Measurements from ENCODE around the gene OXTR. TPM values are rescaled to one million over a fixed set of nuclear protein-coding genes. Genes with fewer than 3 reads are reported as not detected.

OXTR gene
- total and polyA plus RNA-seq, 4 donors = 0.49 to 3.5 (median 1.9) TPM

DNA sequence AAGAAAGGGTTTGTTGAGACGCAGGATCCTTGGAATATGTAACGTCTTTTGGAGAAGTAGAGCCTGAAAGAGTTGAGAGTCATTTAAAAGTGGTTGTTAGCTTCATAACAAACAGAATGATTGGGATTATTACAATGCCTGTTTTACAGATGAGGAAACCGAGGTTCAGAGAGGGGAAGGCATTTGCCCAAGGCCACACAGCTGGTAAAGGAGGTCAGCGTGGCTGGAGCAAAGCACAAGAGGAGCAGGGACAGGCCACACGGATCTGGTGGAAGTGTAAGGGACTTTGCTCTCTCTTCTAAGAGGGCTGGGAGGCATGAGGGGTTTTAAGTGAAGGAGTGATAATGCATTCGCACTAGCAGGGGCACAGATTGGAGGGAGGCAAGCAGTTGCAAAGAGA is 6.2 kb upstream of the OXTR start:
- ATAC-seq (ENCODE audit: insufficient read depth, low FRiP score) (no peak), DNase-seq (no peak)
- peaks cover 0 to 2% (median 0%) of the 10 kb centered on the region in 4 donors for H3K9me3 ChIP-seq (ENCODE audit: control insufficient read depth in 4 of 4, insufficient read depth in 3 of 4, low read length in 3 of 4)
- no peak overlapping the region for H3K4me3 ChIP-seq
- no peak overlapping the region for H3K9ac ChIP-seq (ENCODE audit: insufficient read depth in 1 of 2, low read length in 2 of 2)
- H3K36me3 ChIP-seq (ENCODE audit: control insufficient read depth in 4 of 4, insufficient read depth in 4 of 4, low read length in 4 of 4) = no peaks in the 10 kb centered on the region
- H3K27ac ChIP-seq (ENCODE audit: low read depth in 1 of 2, low read length in 1 of 2) = no peak overlapping the region
- H3K27me3 ChIP-seq (ENCODE audit: control insufficient read depth in 3 of 3, insufficient read depth in 3 of 3, low read length in 2 of 3) = peaks cover 0 to 13% (median 6%) of the 10 kb centered on the region in 3 donors
- TF ChIP-seq, protein P1, sequence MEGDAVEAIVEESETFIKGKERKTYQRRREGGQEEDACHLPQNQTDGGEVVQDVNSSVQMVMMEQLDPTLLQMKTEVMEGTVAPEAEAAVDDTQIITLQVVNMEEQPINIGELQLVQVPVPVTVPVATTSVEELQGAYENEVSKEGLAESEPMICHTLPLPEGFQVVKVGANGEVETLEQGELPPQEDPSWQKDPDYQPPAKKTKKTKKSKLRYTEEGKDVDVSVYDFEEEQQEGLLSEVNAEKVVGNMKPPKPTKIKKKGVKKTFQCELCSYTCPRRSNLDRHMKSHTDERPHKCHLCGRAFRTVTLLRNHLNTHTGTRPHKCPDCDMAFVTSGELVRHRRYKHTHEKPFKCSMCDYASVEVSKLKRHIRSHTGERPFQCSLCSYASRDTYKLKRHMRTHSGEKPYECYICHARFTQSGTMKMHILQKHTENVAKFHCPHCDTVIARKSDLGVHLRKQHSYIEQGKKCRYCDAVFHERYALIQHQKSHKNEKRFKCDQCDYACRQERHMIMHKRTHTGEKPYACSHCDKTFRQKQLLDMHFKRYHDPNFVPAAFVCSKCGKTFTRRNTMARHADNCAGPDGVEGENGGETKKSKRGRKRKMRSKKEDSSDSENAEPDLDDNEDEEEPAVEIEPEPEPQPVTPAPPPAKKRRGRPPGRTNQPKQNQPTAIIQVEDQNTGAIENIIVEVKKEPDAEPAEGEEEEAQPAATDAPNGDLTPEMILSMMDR (IDR thresholded peaks at IDR 0.05; ENCODE audit: control extremely low read depth, extremely low read depth) = no peak
- 90 to 94% methylated on average over 6 of the region's 6 CpGs for WGBS, 2 donors
- peaks cover 0 to 2% (median 0%) of the 10 kb centered on the region in 5 donors for H3K4me1 ChIP-seq (ENCODE audit: control insufficient read depth in 5 of 5, insufficient read depth in 5 of 5, low read length in 5 of 5)

DNA sequence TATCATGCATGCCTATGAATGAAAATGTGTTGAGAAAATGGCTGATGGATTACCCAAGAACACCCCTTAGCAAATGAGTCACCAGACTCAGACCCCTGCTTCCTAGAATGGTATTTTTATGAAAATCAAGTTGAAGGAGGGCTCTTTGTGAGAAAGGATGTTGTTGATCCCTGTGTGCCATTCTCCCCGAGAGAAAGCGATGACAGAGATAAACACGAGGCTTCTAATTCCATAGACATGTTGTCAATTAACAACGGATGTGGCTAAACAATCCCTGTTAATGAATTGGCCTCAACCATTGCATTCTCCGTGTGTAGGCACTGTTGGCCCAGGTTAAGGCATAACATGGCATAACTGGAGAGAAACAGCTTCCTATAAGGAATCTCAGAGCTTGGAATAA is 5.8 kb upstream of the OXTR start:
- TF ChIP-seq, protein P1 (IDR thresholded peaks at IDR 0.05; ENCODE audit: control extremely low read depth, extremely low read depth) = no peak
- no peak for DNase-seq
- no peaks in the 10 kb centered on the region for H3K36me3 ChIP-seq (ENCODE audit: control insufficient read depth in 4 of 4, insufficient read depth in 4 of 4, low read length in 4 of 4)
- H3K4me3 ChIP-seq = no peak overlapping the region
- ATAC-seq (ENCODE audit: insufficient read depth, low FRiP score) = no peak
- H3K27ac ChIP-seq (ENCODE audit: low read depth in 1 of 2, low read length in 1 of 2) = no peak overlapping the region
- H3K9me3 ChIP-seq (ENCODE audit: control insufficient read depth in 4 of 4, insufficient read depth in 3 of 4, low read length in 3 of 4) = peaks cover 0 to 2% (median 0%) of the 10 kb centered on the region in 4 donors
- no peak overlapping the region for H3K9ac ChIP-seq (ENCODE audit: insufficient read depth in 1 of 2, low read length in 2 of 2)
- WGBS, 2 donors = 68 to 84% methylated on average over 5 of the region's 5 CpGs
- H3K27me3 ChIP-seq (ENCODE audit: control insufficient read depth in 3 of 3, insufficient read depth in 3 of 3, low read length in 2 of 3) = peaks cover 0 to 17% (median 10%) of the 10 kb centered on the region in 3 donors
- H3K4me1 ChIP-seq (ENCODE audit: control insufficient read depth in 5 of 5, insufficient read depth in 5 of 5, low read length in 5 of 5) = peaks cover 0 to 2% (median 0%) of the 10 kb centered on the region in 5 donors

DNA sequence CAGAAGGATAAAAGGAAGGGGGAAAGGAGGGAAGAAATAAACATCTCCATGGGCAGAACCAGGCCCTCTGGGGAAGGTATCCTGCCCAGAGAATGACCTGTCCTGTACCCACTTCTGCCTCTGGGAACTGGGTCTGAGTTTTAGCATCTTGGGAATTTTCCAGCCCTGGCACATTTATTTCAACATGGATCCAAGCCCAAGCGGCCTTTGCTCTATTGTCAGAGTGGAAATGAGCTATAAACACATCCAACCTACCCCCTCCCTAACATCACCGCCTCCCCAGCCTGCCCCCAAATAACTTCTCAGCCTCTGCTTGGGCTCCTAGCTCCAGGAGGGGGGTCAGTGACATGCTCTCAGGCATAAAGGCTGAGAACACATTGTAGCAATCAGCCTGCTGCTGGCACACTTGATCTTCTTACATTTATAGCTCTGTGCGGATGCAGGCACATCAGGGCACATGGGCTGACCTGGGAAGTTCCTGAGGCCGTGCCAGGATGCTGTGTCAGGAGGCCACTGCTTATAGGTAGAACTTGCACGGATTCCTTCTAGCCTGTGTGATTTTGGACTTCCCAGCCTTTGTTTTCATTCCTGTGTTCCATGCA is 4.6 kb upstream of the OXTR start:
- Histone ChIP-seq H3K4me1 (ENCODE audit: control insufficient read depth in 5 of 5, insufficient read depth in 5 of 5, low read length in 5 of 5) (peaks cover 0 to 6% (median 3%) of the 10 kb centered on the region in 5 donors), H3K27me3 (ENCODE audit: control insufficient read depth in 3 of 3, insufficient read depth in 3 of 3, low read length in 2 of 3) (peaks cover 2 to 27% (median 16%) of the 10 kb centered on the region in 3 donors), H3K9me3 (ENCODE audit: control insufficient read depth in 4 of 4, insufficient read depth in 3 of 4, low read length in 3 of 4) (no peaks in the 10 kb centered on the region), H3K4me3 (no peak overlapping the region), H3K27ac (ENCODE audit: low read depth in 1 of 2, low read length in 1 of 2) (no peak overlapping the region), H3K9ac (ENCODE audit: insufficient read depth in 1 of 2, low read length in 2 of 2) (no peak overlapping the region), H3K36me3 (ENCODE audit: control insufficient read depth in 4 of 4, insufficient read depth in 4 of 4, low read length in 4 of 4) (no peaks in the 10 kb centered on the region)
- ATAC-seq (ENCODE audit: insufficient read depth, low FRiP score) (no peak), DNase-seq (no peak)
- TF ChIP-seq, protein P1 (IDR thresholded peaks at IDR 0.05; ENCODE audit: control extremely low read depth, extremely low read depth) = no peak
- 66 to 78% methylated on average over 5 of the region's 5 CpGs for WGBS, 2 donors

Measured in lung (tissue), 12 donors.